Peyer's patch (tissue), 4 donors: ENCODE results near the gene TM9SF4.

ENCODE experiments used
- CTCF ChIP-seq, 6 experiments: fragments of 450-650 bp in 4 of 6; fragments of 200-600 bp in 2 of 6; sonication (generic) in 1 of 6; IDR thresholded peaks; one replicate each; pipeline ENCODE4 v1.5.1; 2017 to 2019; ENCODE audit warnings: antibody characterized with exemption in 6 of 6, mild to moderate bottlenecking in 3 of 6, moderate library complexity in 1 of 6
- POLR2A ChIP-seq, 2 donors: fragments of 450-650 bp; IDR thresholded peaks; one replicate each; pipeline ENCODE4 v1.5.1; 2017; ENCODE audit warnings: antibody characterized with exemption in 2 of 2, mild to moderate bottlenecking in 2 of 2, moderate library complexity in 2 of 2

- TF ChIP-seq CTCF (IDR thresholded peaks at IDR 0.05) (no peak), POLR2A (IDR thresholded peaks at IDR 0.05) (peak in 1 of 2 donors; percentile 82)
Measured at GRCh38 chr20:32203356-32204204, 94.1 kb downstream of the TM9SF4 start.
